Measurements from ENCODE around the gene DLGAP1. TPM values are rescaled to one million over a fixed set of nuclear protein-coding genes. Genes with fewer than 3 reads are reported as not detected.

DLGAP1 gene
- total and polyA plus RNA-seq, 2 of the 8 experiments (the other 6 are each of a cell fraction or from before 2014, with no cell fraction given), result 11.8 to 16.9 TPM

GRCh38 chr18:3461704-3462103, 993.4 kb downstream of the DLGAP1 start:
- Histone ChIP-seq H2AK5ac (ENCODE audit: low read depth, low read length) (no peak overlapping the region), H4K8ac (ENCODE audit: extremely low read depth, insufficient read depth, low read length) (no peak overlapping the region), H3K4me1 (replicated peaks in 1 of 4; ENCODE audit: control insufficient read depth in 3 of 4, insufficient read depth in 4 of 4, low read length in 3 of 4) (peaks cover 7 to 21% (median 16%) of the 10 kb centered on the region in 4 experiments; a peak in 5 of 7 replicates), H3K27me3 (replicated peaks in 1 of 4; ENCODE audit: control insufficient read depth in 3 of 4, extremely low read depth in 1 of 4, insufficient read depth in 3 of 4, low read length in 3 of 4) (no peaks in the 10 kb centered on the region), H3K79me2 (ENCODE audit: control insufficient read depth in 1 of 2, insufficient read depth in 2 of 2, low read length in 2 of 2) (peaks cover 3 to 30% of the 10 kb centered on the region in 2 experiments), H4K20me1 (replicated peaks in 1 of 2; ENCODE audit: control insufficient read depth in 1 of 2, insufficient read depth in 2 of 2, low read length in 2 of 2) (peaks cover 0 to 5% of the 10 kb centered on the region in 2 experiments), H2AFZ (ENCODE audit: low read length) (no peak overlapping the region), H2BK120ac (replicated peaks; ENCODE audit: low read depth, low read length) (no peak overlapping the region), H3K23ac (ENCODE audit: insufficient read length) (no peak overlapping the region), H3K4me2 (ENCODE audit: insufficient read depth in 1 of 2, low read depth in 2 of 2, low read length in 2 of 2) (no peak overlapping the region), H2BK15ac (ENCODE audit: low read length) (no peak overlapping the region), H3K9me3 (ENCODE audit: insufficient read depth in 2 of 2, low read depth in 1 of 2, low read length in 1 of 2) (no peaks in the 10 kb centered on the region), H4K91ac (replicated peaks; ENCODE audit: insufficient read length, low read length) (no peak overlapping the region), H3K18ac (ENCODE audit: extremely low read depth, low read length) (no peak overlapping the region), H3K4me3 (ENCODE audit: extremely low read depth in 1 of 4, insufficient read depth in 2 of 4, low read depth in 3 of 4, low read length in 4 of 4) (no peak overlapping the region), H3K27ac (ENCODE audit: low read depth, low read length) (no peak overlapping the region), H3K79me1 (ENCODE audit: low read depth, low read length) (no peaks in the 10 kb centered on the region; the same call in 1 of the 2 replicates), H2BK5ac (ENCODE audit: low read depth, low read length) (no peak overlapping the region), H4K5ac (ENCODE audit: insufficient read length, low read depth, low read length) (no peak overlapping the region), H3K4ac (replicated peaks; ENCODE audit: insufficient read length, low read depth, low read length) (no peak overlapping the region), H3K56ac (replicated peaks; ENCODE audit: insufficient read length, low read depth, low read length) (no peak overlapping the region), H3K14ac (ENCODE audit: insufficient read length) (no peak overlapping the region), H2BK12ac (ENCODE audit: low read depth, low read length) (no peak overlapping the region), H3K9ac (replicated peaks in 1 of 4; ENCODE audit: extremely low read depth in 1 of 4, low read depth in 3 of 4, low read length in 3 of 4) (no peak overlapping the region), H3K36me3 (ENCODE audit: control insufficient read depth in 2 of 4, insufficient read depth in 4 of 4, low read length in 3 of 4) (peaks cover 12 to 39% (median 30%) of the 10 kb centered on the region in 4 experiments), H2BK20ac (ENCODE audit: low read length) (no peak overlapping the region), H3K23me2 (ENCODE audit: low read depth, low read length) (no peaks in the 10 kb centered on the region)
- CTCF ChIA-PET (ENCODE audit: partially characterized antibody), result interaction anchor here (0.7 to 3.3 kb wide), 4 partner anchors 10 to 157 kb away, joined by 3 to 12 read pairs (median 4); no protein-coding TSS in a partner anchor
- DNase-seq (ENCODE audit: low read depth in 1 of 2, low spot score in 2 of 2), result no peak
- POLR2A ChIA-PET (ENCODE audit: partially characterized antibody), result interaction anchor here (0.6 to 3.6 kb wide), 12 partner anchors 9 to 201 kb away, joined by 3 to 20 read pairs (median 4); partner anchors contain the start of gene MYL12B
- no peak for FAIRE-seq
- WGBS, 2 experiments (ENCODE audit: extremely low coverage in 1 of 2, insufficient coverage in 1 of 2, insufficient read length in 1 of 2, insufficient replicate concordance in 2 of 2, low coverage in 1 of 2, low lambda C conversion rate in 2 of 2, missing lambda C conversion rate in 1 of 2), result 84% methylated on average over 5 of the region's 5 CpGs; no CpG with 5 or more reads in 1 of the 2 experiments
- TF ChIP-seq TAF7 (optimal IDR thresholded peaks at IDR 0.05; ENCODE audit: borderline replicate concordance, low read depth, low read length), result no peak
- TF ChIP-seq POU5F1 (IDR thresholded peaks at IDR 0.05; ENCODE audit: low read depth, low read length), result no peak
- TF ChIP-seq RBBP5 (IDR thresholded peaks at IDR 0.05; ENCODE audit: borderline replicate concordance, low read depth, low read length), result no peak
- no peak for TF ChIP-seq KDM5A (IDR thresholded peaks at IDR 0.05; ENCODE audit: low read length)
- no peak for TF ChIP-seq TEAD4 (IDR thresholded peaks at IDR 0.05; ENCODE audit: low read depth, low read length)
- no peak for TF ChIP-seq SP4 (IDR thresholded peaks at IDR 0.05; ENCODE audit: low read length)
- no peak for TF ChIP-seq SIN3A (conservative IDR thresholded peaks at IDR 0.05 in 1 of 2, IDR thresholded peaks at IDR 0.05 in 1 of 2; ENCODE audit: low read depth in 1 of 2, low read length in 2 of 2)
- no peak for TF ChIP-seq CTBP2 (IDR thresholded peaks at IDR 0.05; ENCODE audit: borderline replicate concordance, insufficient read depth, insufficient read length, low read length)
- no peak for TF ChIP-seq POLR2AphosphoS5 (IDR thresholded peaks at IDR 0.05; ENCODE audit: low read depth, low read length)
- no peak for TF ChIP-seq HDAC2 (IDR thresholded peaks at IDR 0.05; ENCODE audit: borderline replicate concordance in 1 of 2, low read depth in 2 of 2, low read length in 2 of 2)
- TF ChIP-seq SRF (IDR thresholded peaks at IDR 0.05; ENCODE audit: low read depth, low read length), result no peak
- no peak for TF ChIP-seq NANOG (IDR thresholded peaks at IDR 0.05; ENCODE audit: insufficient read depth, low read depth, low read length, poor library complexity, severe bottlenecking)
- no peak for TF ChIP-seq SAP30 (IDR thresholded peaks at IDR 0.05; ENCODE audit: insufficient read depth, insufficient replicate concordance, low read length)
